Activated CD4-positive, CD25-positive, alpha-beta regulatory T cell treated with anti-CD3 and anti-CD28 coated beads, Interleukin-2, amount 50 U/mL, for 24 hours (primary cell): ENCODE data around the gene CD82.

Source experiments
- ATAC-seq, 2 donors: fragments of 150-1000 bp; cut with Tn5 transposase; one replicate each; pipeline ENCODE4 v1.10.0; 2021; ENCODE audit warnings: mild to moderate bottlenecking in 1 of 2, moderate library complexity in 1 of 2

CD82 gene

GRCh38 chr11:44602891-44603310 lies 37.4 kb downstream of the CD82 start:
- no peak for ATAC-seq

GRCh38 chr11:44604171-44604581 lies 38.7 kb downstream of the CD82 start:
- ATAC-seq, result no peak

- ATAC-seq, result no peak
Observed at GRCh38 chr11:44605068-44605708, 39.7 kb downstream of the CD82 start.

- no peak for ATAC-seq
Observed at GRCh38 chr11:44605965-44606364, 40.5 kb downstream of the CD82 start.

GRCh38 chr11:44606472-44606871 lies 41.0 kb downstream of the CD82 start:
- no peak for ATAC-seq

- ATAC-seq, result peak in 1 of 2 donors; percentile 17
Observed at GRCh38 chr11:44607319-44607962, 42.0 kb downstream of the CD82 start.

- no peak for ATAC-seq
Observed at GRCh38 chr11:44607987-44608386, 42.5 kb downstream of the CD82 start.

GRCh38 chr11:44608651-44608990 lies 43.2 kb downstream of the CD82 start:
- no peak for ATAC-seq

GRCh38 chr11:44608991-44609782 lies 43.7 kb downstream of the CD82 start:
- peak; percentile 44 for ATAC-seq

- ATAC-seq, result no peak
Observed at GRCh38 chr11:44609783-44610155, 44.3 kb downstream of the CD82 start.

- ATAC-seq, result no peak
Observed at GRCh38 chr11:44610186-44610955, 44.9 kb downstream of the CD82 start.

- ATAC-seq, result no peak
Observed at GRCh38 chr11:44611088-44611487, 45.6 kb downstream of the CD82 start.

GRCh38 chr11:44611687-44612434 lies 46.4 kb downstream of the CD82 start:
- peak; percentile 66 to 77 for ATAC-seq

- no peak for ATAC-seq
Observed at GRCh38 chr11:44613153-44613552, 47.7 kb downstream of the CD82 start.

GRCh38 chr11:44614281-44614775 lies 48.9 kb downstream of the CD82 start:
- no peak for ATAC-seq

- ATAC-seq, result no peak
Observed at GRCh38 chr11:44615041-44615755, 49.7 kb downstream of the CD82 start.

GRCh38 chr11:44615913-44616791 lies 50.7 kb downstream of the CD82 start:
- no peak for ATAC-seq

- ATAC-seq, result no peak
Observed at GRCh38 chr11:44617671-44618461, 52.4 kb downstream of the CD82 start.

GRCh38 chr11:44618561-44619425 lies 53.3 kb downstream of the CD82 start:
- ATAC-seq, result no peak
